Keratinocyte (primary cell): ENCODE results near the gene KIAA1217. TPM values are rescaled to one million over a fixed set of nuclear protein-coding genes. Genes with fewer than 3 reads are reported as not detected.

Experiments
- DNase-seq: peaks from one replicate; pipeline ENCODE4 v3.0.0-alpha.2; 2011; ENCODE audit warnings: low read depth, missing footprints, low spot score
- FAIRE-seq: peaks from 2 replicates; lab custom pipeline; 2011; peaks lifted over from hg19 to GRCh38; lab: Jason Lieb, UNC
- H2AFZ ChIP-seq: 2 replicates; pipeline ENCODE4 v1.6.0; 2012; ENCODE audit warnings: low read length, control low read depth, inconsistent platforms; ENCODE audit not compliant: control insufficient read depth
- H3K27ac ChIP-seq: 2 replicates; pipeline ENCODE4 v1.5.1; 2011; ENCODE audit warnings: low read length; ENCODE audit not compliant: control insufficient read depth, insufficient read depth
- H3K27me3 ChIP-seq: 3 replicates; pipeline ENCODE4 v1.6.0; 2011; ENCODE audit warnings: low read length; ENCODE audit not compliant: control insufficient read depth, insufficient read depth; ENCODE audit errors: extremely low read depth
- H3K36me3 ChIP-seq, 2 experiments: 2 replicates in 1 of 2; 3 replicates in 1 of 2; pipeline ENCODE4 v1.5.1; 2011; ENCODE audit warnings: low read length in 2 of 2, mild to moderate bottlenecking in 1 of 2; ENCODE audit not compliant: control insufficient read depth in 2 of 2, insufficient read depth in 2 of 2; ENCODE audit errors: extremely low read depth in 1 of 2
- H3K4me1 ChIP-seq: 3 replicates; pipeline ENCODE4 v1.5.1; 2011; ENCODE audit warnings: low read length; ENCODE audit not compliant: control insufficient read depth, insufficient read depth; ENCODE audit errors: extremely low read depth
- H3K4me2 ChIP-seq: 3 replicates; pipeline ENCODE4 v1.6.0; 2011; ENCODE audit warnings: low read depth, low read length; ENCODE audit not compliant: control insufficient read depth, insufficient read depth; ENCODE audit errors: extremely low read depth
- H3K4me3 ChIP-seq, 3 experiments: fragments of 200-600 bp in 1 of 3; sonication (generic) in 1 of 3; 2 replicates in 2 of 3; 3 replicates in 1 of 3; pipeline ENCODE4 v1.5.1; 2011 to 2016; ENCODE audit warnings: low read length in 3 of 3, mild to moderate bottlenecking in 3 of 3, control low read depth in 2 of 3, inconsistent platforms in 1 of 3, low read depth in 1 of 3, mixed read lengths in 1 of 3, mixed run types in 1 of 3, moderate library complexity in 1 of 3; ENCODE audit not compliant: control insufficient read depth in 2 of 3, insufficient read depth in 2 of 3; ENCODE audit errors: extremely low read depth in 1 of 3
- H3K79me2 ChIP-seq: 2 replicates; pipeline ENCODE4 v1.6.0; 2012; ENCODE audit warnings: low read length; ENCODE audit not compliant: control insufficient read depth, insufficient read depth
- H3K9ac ChIP-seq: 3 replicates; pipeline ENCODE4 v1.6.0; 2011; ENCODE audit warnings: low read length; ENCODE audit not compliant: control insufficient read depth, insufficient read depth; ENCODE audit errors: extremely low read depth
- H3K9me1 ChIP-seq: 3 replicates; pipeline ENCODE4 v1.6.0; 2011; ENCODE audit warnings: low read length; ENCODE audit not compliant: control insufficient read depth, insufficient read depth; ENCODE audit errors: extremely low read depth
- H3K9me3 ChIP-seq: 2 replicates; pipeline ENCODE4 v1.5.1; 2012; ENCODE audit warnings: low read depth, low read length; ENCODE audit not compliant: control insufficient read depth
- H4K20me1 ChIP-seq: 3 replicates; pipeline ENCODE4 v1.6.0; 2011; ENCODE audit warnings: low read length; ENCODE audit not compliant: control insufficient read depth, insufficient read depth; ENCODE audit errors: extremely low read depth
- CTCF ChIP-seq, 3 experiments: IDR thresholded peaks in 1 of 3; conservative IDR thresholded peaks in 1 of 3; optimal IDR thresholded peaks in 1 of 3; 2 replicates in 2 of 3; 3 replicates in 1 of 3; pipeline versions ENCODE3 to v1.5.1; 2011; ENCODE audit warnings: low read length in 3 of 3, mild to moderate bottlenecking in 3 of 3, moderate library complexity in 2 of 3, control low read depth in 1 of 3, inconsistent platforms in 1 of 3; ENCODE audit not compliant: insufficient read depth in 2 of 3; ENCODE audit errors: extremely low read depth in 1 of 3
- EZH2 ChIP-seq: IDR thresholded peaks from one replicate; pipeline ENCODE4 v1.6.1; 2012; ENCODE audit warnings: inconsistent platforms, mild to moderate bottlenecking, low read length, moderate library complexity
- dilution Hi-C: fragments of 300-500 bp; cut with MboI; formaldehyde crosslinking; loops from one replicate; pipeline ENCODE4 v1.7.0; 2020; ENCODE audit warnings: low sequenced_read_pairs; ENCODE audit not compliant: extremely low pct_ligation_motif_present
- polyA plus RNA-seq, 5 experiments: library from polyadenylated mRNA; depleted of rRNA in 3 of 5; stranded (reverse) in 3 of 5; stranded (forward) in 1 of 5; unstranded in 1 of 5; fragments of >200 nt; gene quantifications; 1 replicate in 1 of 5; 2 replicates in 3 of 5; 3 replicates in 1 of 5; pipeline versions ENCODE4 v1.2.1 to v1.2.3, GENCODE V29; 2011 to 2012; ENCODE audit warnings: missing spikeins in 2 of 5, low read depth in 1 of 5, low replicate concordance in 1 of 5

Gene KIAA1217
- polyA plus RNA-seq, 1 donor (not counting 4 experiments of a cell fraction or from before 2014, with no cell fraction given), result 10.4 TPM

- H3K79me2 ChIP-seq, result no peaks in the 10 kb centered on the region
- no peak overlapping the region for H3K4me3 ChIP-seq
- no peak overlapping the region for H2AFZ ChIP-seq
- H3K27me3 ChIP-seq, result no peaks in the 10 kb centered on the region
- dilution Hi-C loops, result no loop called here
- H3K36me3 ChIP-seq, result no peaks in the 10 kb centered on the region
- no peak overlapping the region for H3K27ac ChIP-seq
- TF ChIP-seq CTCF (optimal IDR thresholded peaks at IDR 0.05 in 1 of 3, IDR thresholded peaks at IDR 0.05 in 1 of 3, conservative IDR thresholded peaks at IDR 0.05 in 1 of 3; ENCODE audit: extremely low read depth in 1 of 3, insufficient read depth in 2 of 3, low read length in 3 of 3) (no peak), EZH2 (no peak)
- H3K9ac ChIP-seq, result no peak overlapping the region
- H3K9me3 ChIP-seq, result no peaks in the 10 kb centered on the region
- H3K4me1 ChIP-seq, result peaks cover 8% of the 10 kb centered on the region
- DNase-seq, result peak; percentile 21
- H3K4me2 ChIP-seq, result no peak overlapping the region
- peak; percentile 75 for FAIRE-seq
- H3K9me1 ChIP-seq, result no peaks in the 10 kb centered on the region
- no peaks in the 10 kb centered on the region for H4K20me1 ChIP-seq
Observed at GRCh38 chr10:24174014-24174413, 34.9 kb upstream of the KIAA1217 start.

GRCh38 chr10:24176658-24177057 lies 32.3 kb upstream of the KIAA1217 start:
- H3K9me1 ChIP-seq, result no peaks in the 10 kb centered on the region
- no peaks in the 10 kb centered on the region for H3K27me3 ChIP-seq
- no peak overlapping the region for H2AFZ ChIP-seq
- H3K4me3 ChIP-seq, result no peak overlapping the region
- FAIRE-seq (no peak), DNase-seq (no peak)
- no peaks in the 10 kb centered on the region for H3K79me2 ChIP-seq
- peaks cover 8% of the 10 kb centered on the region for H3K4me1 ChIP-seq
- no peaks in the 10 kb centered on the region for H3K36me3 ChIP-seq
- H3K9ac ChIP-seq, result no peak overlapping the region
- no peaks in the 10 kb centered on the region for H4K20me1 ChIP-seq
- H3K27ac ChIP-seq, result no peak overlapping the region
- no peaks in the 10 kb centered on the region for H3K9me3 ChIP-seq
- no peak overlapping the region for H3K4me2 ChIP-seq
- no peak for TF ChIP-seq CTCF (optimal IDR thresholded peaks at IDR 0.05 in 1 of 3, IDR thresholded peaks at IDR 0.05 in 1 of 3, conservative IDR thresholded peaks at IDR 0.05 in 1 of 3; ENCODE audit: extremely low read depth in 1 of 3, insufficient read depth in 2 of 3, low read length in 3 of 3)
- dilution Hi-C loops, result no loop called here
